Measurements from ENCODE around the gene CPA1. TPM values are rescaled to one million over a fixed set of nuclear protein-coding genes. Genes with fewer than 3 reads are reported as not detected.

Gene CPA1
- total and polyA plus RNA-seq, 2 of the 13 experiments (the other 11 are each of a cell fraction or from before 2014, with no cell fraction given) = 0.20 to 0.58 TPM

- DNase-seq (ENCODE audit: low spot score) = no peak
- no peaks in the 10 kb centered on the region for H3K4me1 ChIP-seq (ENCODE audit: insufficient read depth, low read length)
- POLR2A ChIA-PET = no interaction called here
These were observed 14.3 kb downstream of the CPA1 start for GRCh38 chr7:130394421-130395195.

More at GRCh38 chr7:130394421-130395195, 14.3 kb downstream of the CPA1 start:
- WGBS (ENCODE audit: low lambda C conversion rate) = 81% methylated on average over 6 of the region's 7 CpGs
- Histone ChIP-seq H4K20me1 (ENCODE audit: insufficient read depth, low read length) (no peaks in the 10 kb centered on the region), H2AFZ (ENCODE audit: low read length) (no peak overlapping the region), H3K27ac (ENCODE audit: extremely low read length, insufficient read depth, low read length) (no peak overlapping the region), H3K9me3 (ENCODE audit: low read length) (no peaks in the 10 kb centered on the region), H3K36me3 (replicated peaks in 1 of 2; ENCODE audit: control insufficient read depth in 1 of 2, insufficient read depth in 2 of 2, low read length in 2 of 2) (no peaks in the 10 kb centered on the region), H3K4me2 (ENCODE audit: low read depth, low read length) (no peak overlapping the region), H3K27me3 (ENCODE audit: control insufficient read depth in 1 of 2, insufficient read depth in 2 of 2, low read length in 2 of 2) (no peaks in the 10 kb centered on the region), H3K9ac (ENCODE audit: insufficient read depth, low read depth, low read length) (no peak overlapping the region), H3K4me3 (replicated peaks in 1 of 3; ENCODE audit: insufficient read depth in 1 of 3, low read depth in 2 of 3, low read length in 3 of 3) (no peak overlapping the region), H3K79me2 (ENCODE audit: insufficient read depth, low read length) (no peaks in the 10 kb centered on the region)
- FAIRE-seq (no peak), ATAC-seq (no peak)
- TF ChIP-seq AFF4 (CRISPR knock-in tag; IDR thresholded peaks at IDR 0.05) (no peak), HCFC1 (IDR thresholded peaks at IDR 0.05; ENCODE audit: low read depth, low read length) (no peak)
- CTCF ChIA-PET (ENCODE audit: low intra/inter-chr PET ratio, low total read pairs) = no interaction called here
- no TSS peak for BruUV-seq (replicated peaks)
- intact Hi-C loops (cut with micrococcal nuclease; ENCODE audit: unreplicated experiment) = no loop called here
- in situ Hi-C loops (cut with HindIII; ENCODE audit: extremely low pct_ligation_motif_present, low pct_unique_long_range_greater_than_20kb) = no loop called here
